HL-60 (cell line): ENCODE data around the gene PAX1.

Experiments
- DNase-seq, 2 experiments: peaks; one replicate each; pipeline ENCODE4 v3.0.0-alpha.2; 2010 to 2020; ENCODE audit warnings: low read depth in 1 of 2, low spot score in 1 of 2
- H3K27ac ChIP-seq: fragments of 250-450 bp; sonication (Bioruptor Pico); replicated peaks from 2 replicates; pipeline ENCODE4 v1.5.1; 2020; ENCODE audit warnings: mild to moderate bottlenecking, moderate library complexity
- H3K27me3 ChIP-seq: fragments of 250-450 bp; sonication (Bioruptor Pico); 2 replicates; pipeline ENCODE4 v1.5.1; 2021; ENCODE audit warnings: mild to moderate bottlenecking, moderate library complexity; ENCODE audit not compliant: insufficient read depth, poor library complexity, severe bottlenecking
- H3K4me3 ChIP-seq: replicated peaks from 2 replicates; pipeline ENCODE4 v1.5.1; 2011; ENCODE audit warnings: mild to moderate bottlenecking, control low read depth, low read length; ENCODE audit not compliant: insufficient read depth
- CTCF ChIP-seq: IDR thresholded peaks from one replicate; pipeline ENCODE4 v1.5.1; 2011; ENCODE audit warnings: low read length, control low read depth, inconsistent platforms; ENCODE audit not compliant: insufficient read depth
- GABPA ChIP-seq: IDR thresholded peaks from 2 replicates; pipeline ENCODE4 v1.6.1; 2012; ENCODE audit warnings: low read depth
- POLR2AphosphoS5 ChIP-seq: IDR thresholded peaks from 2 replicates; pipeline ENCODE4 v1.6.1; 2012; ENCODE audit warnings: low read depth
- SPI1 ChIP-seq: IDR thresholded peaks from 2 replicates; pipeline ENCODE4 v1.6.1; 2012; ENCODE audit warnings: low read depth, mild to moderate bottlenecking, borderline replicate concordance
- TF ChIP-seq, protein P1 (sequence below): IDR thresholded peaks from 2 replicates; pipeline ENCODE4 v1.6.1; 2012; ENCODE audit warnings: low read depth; ENCODE audit not compliant: insufficient replicate concordance

Gene PAX1

DNA sequence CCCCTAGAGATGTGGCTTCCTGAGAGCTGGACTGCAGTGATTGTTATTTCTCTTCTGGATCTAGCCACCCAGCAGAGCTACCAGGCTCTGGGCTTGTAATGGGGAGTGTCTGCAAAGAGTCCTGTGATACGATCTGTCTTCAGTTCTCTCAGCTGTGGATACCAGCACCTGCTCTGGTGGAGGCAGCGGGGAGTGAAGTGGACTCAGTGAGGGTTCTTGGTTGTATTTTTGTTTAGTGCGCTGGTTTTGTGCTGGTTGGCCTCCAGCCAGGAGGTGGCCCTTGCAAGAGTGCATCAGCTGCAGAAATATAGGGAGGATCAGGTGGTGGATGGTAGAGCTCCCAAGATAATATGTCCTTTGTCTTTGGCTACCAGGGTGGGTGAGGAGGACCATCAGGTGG, 33.7 kb downstream of the PAX1 start:
- TF ChIP-seq CTCF (no peak), SPI1 (no peak), GABPA (no peak), POLR2AphosphoS5 (no peak)
- TF ChIP-seq, protein P1, sequence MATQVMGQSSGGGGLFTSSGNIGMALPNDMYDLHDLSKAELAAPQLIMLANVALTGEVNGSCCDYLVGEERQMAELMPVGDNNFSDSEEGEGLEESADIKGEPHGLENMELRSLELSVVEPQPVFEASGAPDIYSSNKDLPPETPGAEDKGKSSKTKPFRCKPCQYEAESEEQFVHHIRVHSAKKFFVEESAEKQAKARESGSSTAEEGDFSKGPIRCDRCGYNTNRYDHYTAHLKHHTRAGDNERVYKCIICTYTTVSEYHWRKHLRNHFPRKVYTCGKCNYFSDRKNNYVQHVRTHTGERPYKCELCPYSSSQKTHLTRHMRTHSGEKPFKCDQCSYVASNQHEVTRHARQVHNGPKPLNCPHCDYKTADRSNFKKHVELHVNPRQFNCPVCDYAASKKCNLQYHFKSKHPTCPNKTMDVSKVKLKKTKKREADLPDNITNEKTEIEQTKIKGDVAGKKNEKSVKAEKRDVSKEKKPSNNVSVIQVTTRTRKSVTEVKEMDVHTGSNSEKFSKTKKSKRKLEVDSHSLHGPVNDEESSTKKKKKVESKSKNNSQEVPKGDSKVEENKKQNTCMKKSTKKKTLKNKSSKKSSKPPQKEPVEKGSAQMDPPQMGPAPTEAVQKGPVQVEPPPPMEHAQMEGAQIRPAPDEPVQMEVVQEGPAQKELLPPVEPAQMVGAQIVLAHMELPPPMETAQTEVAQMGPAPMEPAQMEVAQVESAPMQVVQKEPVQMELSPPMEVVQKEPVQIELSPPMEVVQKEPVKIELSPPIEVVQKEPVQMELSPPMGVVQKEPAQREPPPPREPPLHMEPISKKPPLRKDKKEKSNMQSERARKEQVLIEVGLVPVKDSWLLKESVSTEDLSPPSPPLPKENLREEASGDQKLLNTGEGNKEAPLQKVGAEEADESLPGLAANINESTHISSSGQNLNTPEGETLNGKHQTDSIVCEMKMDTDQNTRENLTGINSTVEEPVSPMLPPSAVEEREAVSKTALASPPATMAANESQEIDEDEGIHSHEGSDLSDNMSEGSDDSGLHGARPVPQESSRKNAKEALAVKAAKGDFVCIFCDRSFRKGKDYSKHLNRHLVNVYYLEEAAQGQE = no peak
- no peak overlapping the region for H3K27ac ChIP-seq
- no peaks in the 10 kb centered on the region for H3K27me3 ChIP-seq
- H3K4me3 ChIP-seq = no peak overlapping the region
- DNase-seq = no peak

GRCh38 chr20:21739682-21740081, 34.2 kb downstream of the PAX1 start:
- Histone ChIP-seq H3K27ac (no peak overlapping the region), H3K4me3 (no peak overlapping the region), H3K27me3 (no peaks in the 10 kb centered on the region)
- DNase-seq = no peak
- TF ChIP-seq GABPA (no peak), CTCF (no peak), SPI1 (no peak), POLR2AphosphoS5 (no peak)
- TF ChIP-seq, protein P1 = no peak

DNA sequence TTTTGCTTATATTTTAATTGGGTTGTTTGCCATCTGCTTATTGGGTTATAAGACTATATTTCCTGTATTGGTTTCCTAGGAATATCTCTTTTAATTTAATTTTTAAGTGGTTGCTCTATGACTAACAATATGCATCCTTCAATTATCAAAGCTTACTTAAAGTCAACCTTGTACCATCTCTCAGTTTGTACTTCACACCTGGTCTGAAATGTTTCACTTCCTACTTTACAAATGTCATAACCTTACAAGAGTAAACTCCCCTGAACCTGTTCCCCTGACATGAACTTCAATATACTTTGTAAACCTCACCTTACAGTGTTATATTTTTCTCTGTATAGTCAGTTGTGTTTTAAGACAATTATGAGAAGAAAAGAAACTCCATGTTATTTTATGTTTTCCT, 35.8 kb downstream of the PAX1 start:
- Histone ChIP-seq H3K27me3 (no peaks in the 10 kb centered on the region), H3K27ac (no peak overlapping the region), H3K4me3 (no peak overlapping the region)
- TF ChIP-seq SPI1 = no peak
- no peak for TF ChIP-seq GABPA
- TF ChIP-seq POLR2AphosphoS5 = no peak
- no peak for TF ChIP-seq CTCF
- TF ChIP-seq, protein P1 = no peak
- DNase-seq = no peak
